ENCODE results near the gene LRRC3C. TPM values are rescaled to one million over a fixed set of nuclear protein-coding genes. Genes with fewer than 3 reads are reported as not detected.

LRRC3C gene
- total RNA-seq, 1 experiment from 2014 or later, result not detected

DNA sequence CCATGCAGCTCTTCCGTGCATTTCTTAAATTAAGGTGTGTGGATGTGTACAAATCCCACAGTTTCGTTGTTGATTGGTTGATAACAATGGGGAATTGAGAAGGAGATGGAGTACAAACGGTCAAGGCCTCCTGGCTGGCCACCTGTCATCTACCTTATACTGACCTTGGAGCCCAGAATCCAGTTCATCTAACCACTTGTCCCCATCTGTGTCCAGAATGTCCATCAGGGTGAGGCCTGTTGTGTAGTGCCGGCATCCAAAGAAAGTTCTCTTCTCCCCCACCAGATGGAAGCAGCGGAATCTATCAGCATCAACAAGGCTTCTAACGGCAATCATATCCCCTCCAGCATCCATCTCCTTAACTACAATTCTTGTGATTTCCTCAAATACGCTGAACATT, 10.6 kb upstream of the LRRC3C start:
- Histone ChIP-seq H3K9me3 (ENCODE audit: low read depth, low read length, poor library complexity, severe bottlenecking) (no peaks in the 10 kb centered on the region), H3K36me3 (ENCODE audit: insufficient read depth, low read length, poor library complexity, severe bottlenecking) (no peaks in the 10 kb centered on the region), H3K27me3 (replicated peaks; ENCODE audit: insufficient read depth, low read depth, low read length, poor library complexity) (no peaks in the 10 kb centered on the region), H3K4me1 (ENCODE audit: insufficient read depth, low read length, poor library complexity, severe bottlenecking) (no peaks in the 10 kb centered on the region), H3K4me3 (ENCODE audit: low read depth, low read length, poor library complexity, severe bottlenecking) (no peak overlapping the region), H3K27ac (ENCODE audit: low read depth, low read length, poor library complexity, severe bottlenecking) (no peak overlapping the region)
- POLR2A ChIA-PET (ENCODE audit: low non-redundant PET), result no interaction called here
- no peak for DNase-seq (ENCODE audit: low spot score)
- intact Hi-C loops (cut with micrococcal nuclease; ENCODE audit: unreplicated experiment), result no loop called here
- TF ChIP-seq, protein P1, sequence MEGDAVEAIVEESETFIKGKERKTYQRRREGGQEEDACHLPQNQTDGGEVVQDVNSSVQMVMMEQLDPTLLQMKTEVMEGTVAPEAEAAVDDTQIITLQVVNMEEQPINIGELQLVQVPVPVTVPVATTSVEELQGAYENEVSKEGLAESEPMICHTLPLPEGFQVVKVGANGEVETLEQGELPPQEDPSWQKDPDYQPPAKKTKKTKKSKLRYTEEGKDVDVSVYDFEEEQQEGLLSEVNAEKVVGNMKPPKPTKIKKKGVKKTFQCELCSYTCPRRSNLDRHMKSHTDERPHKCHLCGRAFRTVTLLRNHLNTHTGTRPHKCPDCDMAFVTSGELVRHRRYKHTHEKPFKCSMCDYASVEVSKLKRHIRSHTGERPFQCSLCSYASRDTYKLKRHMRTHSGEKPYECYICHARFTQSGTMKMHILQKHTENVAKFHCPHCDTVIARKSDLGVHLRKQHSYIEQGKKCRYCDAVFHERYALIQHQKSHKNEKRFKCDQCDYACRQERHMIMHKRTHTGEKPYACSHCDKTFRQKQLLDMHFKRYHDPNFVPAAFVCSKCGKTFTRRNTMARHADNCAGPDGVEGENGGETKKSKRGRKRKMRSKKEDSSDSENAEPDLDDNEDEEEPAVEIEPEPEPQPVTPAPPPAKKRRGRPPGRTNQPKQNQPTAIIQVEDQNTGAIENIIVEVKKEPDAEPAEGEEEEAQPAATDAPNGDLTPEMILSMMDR (conservative IDR thresholded peaks at IDR 0.05; ENCODE audit: low read depth, low read length), result no peak
- TF ChIP-seq EZH2 (IDR thresholded peaks at IDR 0.05; ENCODE audit: borderline replicate concordance, low read depth, low read length, poor library complexity, severe bottlenecking), result no peak
- CTCF ChIA-PET, result no interaction called here
- no TSS peak for BruUV-seq (replicated peaks)

DNA sequence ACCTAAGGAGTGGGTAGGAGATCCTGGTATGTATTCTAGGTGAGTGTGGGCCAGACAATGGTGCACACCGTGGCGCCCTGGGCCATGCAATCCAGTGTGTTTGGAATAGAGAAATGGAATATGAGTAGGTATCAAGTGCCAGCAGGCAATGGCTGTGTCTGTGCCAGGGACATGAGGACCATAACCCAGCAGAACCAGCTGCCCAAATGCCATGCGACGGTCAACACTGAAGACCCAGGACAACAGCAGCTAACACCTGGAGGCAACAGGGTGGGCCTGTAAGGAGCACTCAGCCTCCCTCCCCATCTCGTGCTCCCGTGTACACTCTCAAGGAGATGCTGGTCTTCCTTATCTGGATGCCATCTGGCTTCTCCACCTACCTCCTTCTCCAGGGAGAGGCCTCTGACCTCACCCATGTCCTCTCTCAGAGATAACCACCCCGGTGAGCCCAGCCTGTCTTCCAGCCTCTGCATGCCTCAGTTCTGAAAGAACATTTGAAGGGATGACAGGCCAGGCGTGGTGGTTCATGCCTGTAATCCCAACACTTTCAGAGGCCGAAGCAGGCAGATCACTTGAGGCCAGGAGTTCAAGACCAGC, 8.3 kb upstream of the LRRC3C start:
- no peak overlapping the region for H3K27ac ChIP-seq (ENCODE audit: low read depth, low read length, poor library complexity, severe bottlenecking)
- H3K4me3 ChIP-seq (ENCODE audit: low read depth, low read length, poor library complexity, severe bottlenecking), result no peak overlapping the region
- H3K9me3 ChIP-seq (ENCODE audit: low read depth, low read length, poor library complexity, severe bottlenecking), result no peaks in the 10 kb centered on the region
- intact Hi-C loops (cut with micrococcal nuclease; ENCODE audit: unreplicated experiment), result no loop called here
- no peaks in the 10 kb centered on the region for H3K27me3 ChIP-seq (replicated peaks; ENCODE audit: insufficient read depth, low read depth, low read length, poor library complexity)
- no peaks in the 10 kb centered on the region for H3K36me3 ChIP-seq (ENCODE audit: insufficient read depth, low read length, poor library complexity, severe bottlenecking)
- POLR2A ChIA-PET (ENCODE audit: low non-redundant PET), result no interaction called here
- H3K4me1 ChIP-seq (ENCODE audit: insufficient read depth, low read length, poor library complexity, severe bottlenecking), result no peaks in the 10 kb centered on the region
- BruUV-seq (replicated peaks), result no TSS peak
- CTCF ChIA-PET, result no interaction called here
- no peak for DNase-seq (ENCODE audit: low spot score)
- TF ChIP-seq EZH2 (IDR thresholded peaks at IDR 0.05; ENCODE audit: borderline replicate concordance, low read depth, low read length, poor library complexity, severe bottlenecking), result no peak
- TF ChIP-seq, protein P1 (conservative IDR thresholded peaks at IDR 0.05; ENCODE audit: low read depth, low read length), result no peak

DNA sequence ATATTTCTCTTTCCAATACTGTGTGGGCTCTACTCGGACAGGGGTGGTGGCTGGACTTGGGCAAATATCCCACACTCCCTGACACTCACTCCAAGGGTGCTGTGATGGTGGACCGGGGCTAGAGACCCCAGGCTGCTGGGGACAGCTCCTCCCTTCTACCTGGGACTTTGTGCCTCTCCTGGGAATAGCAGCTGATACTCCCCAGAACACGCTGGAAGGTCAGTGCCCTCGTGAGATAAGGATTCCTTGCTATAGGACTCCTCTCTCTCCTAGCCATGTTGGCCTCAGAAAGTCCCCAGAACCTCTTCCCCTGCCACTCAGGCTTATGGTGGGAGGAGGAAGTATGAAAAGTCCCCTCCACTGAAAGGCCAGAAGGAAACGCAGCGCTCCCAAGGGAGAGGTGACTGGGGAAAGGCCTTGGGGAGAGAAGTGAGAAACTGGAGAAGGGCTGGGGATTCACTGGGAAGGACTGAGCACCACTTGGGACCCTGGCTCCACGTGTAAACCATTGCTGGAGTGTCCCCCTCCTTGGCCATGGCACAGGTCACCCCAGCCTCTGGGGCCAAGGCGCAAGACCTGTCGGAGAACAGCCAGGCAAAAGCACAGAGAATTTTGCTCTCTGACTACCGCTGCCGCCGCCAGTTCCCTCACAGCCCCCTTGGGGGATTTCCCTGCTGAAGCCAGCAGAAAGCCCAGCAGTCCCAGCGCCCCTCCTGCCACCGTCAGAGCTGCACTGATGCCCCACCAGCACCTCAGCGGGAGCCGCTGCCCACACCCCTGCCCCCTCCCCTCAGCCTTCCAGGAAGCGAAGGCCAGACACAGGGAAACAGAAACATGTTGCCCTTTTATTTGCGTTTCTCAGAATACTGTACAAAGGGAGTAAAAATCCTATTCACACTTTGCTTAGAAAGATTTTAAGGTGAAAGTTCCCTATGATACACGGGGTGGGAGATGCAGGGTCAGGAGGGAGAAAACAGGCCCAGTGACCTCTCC, 7.0 kb upstream of the LRRC3C start:
- no peaks in the 10 kb centered on the region for H3K9me3 ChIP-seq (ENCODE audit: low read depth, low read length, poor library complexity, severe bottlenecking)
- H3K4me3 ChIP-seq (ENCODE audit: low read depth, low read length, poor library complexity, severe bottlenecking), result no peak overlapping the region
- no peaks in the 10 kb centered on the region for H3K36me3 ChIP-seq (ENCODE audit: insufficient read depth, low read length, poor library complexity, severe bottlenecking)
- H3K27me3 ChIP-seq (replicated peaks; ENCODE audit: insufficient read depth, low read depth, low read length, poor library complexity), result no peaks in the 10 kb centered on the region
- intact Hi-C loops (cut with micrococcal nuclease; ENCODE audit: unreplicated experiment), result no loop called here
- TF ChIP-seq EZH2 (IDR thresholded peaks at IDR 0.05; ENCODE audit: borderline replicate concordance, low read depth, low read length, poor library complexity, severe bottlenecking), result no peak
- TF ChIP-seq, protein P1 (conservative IDR thresholded peaks at IDR 0.05; ENCODE audit: low read depth, low read length), result no peak
- CTCF ChIA-PET, result interaction anchor here (0.5 kb wide), 1 partner anchor 188 kb away, joined by 3 read pairs; no protein-coding TSS in a partner anchor
- no peak overlapping the region for H3K27ac ChIP-seq (ENCODE audit: low read depth, low read length, poor library complexity, severe bottlenecking)
- no peak for DNase-seq (ENCODE audit: low spot score)
- no peaks in the 10 kb centered on the region for H3K4me1 ChIP-seq (ENCODE audit: insufficient read depth, low read length, poor library complexity, severe bottlenecking)
- no TSS peak for BruUV-seq (replicated peaks)
- POLR2A ChIA-PET (ENCODE audit: low non-redundant PET), result no interaction called here

All from A673 (cell line).